ENCODE measurements around the gene NMUR1.

DNA sequence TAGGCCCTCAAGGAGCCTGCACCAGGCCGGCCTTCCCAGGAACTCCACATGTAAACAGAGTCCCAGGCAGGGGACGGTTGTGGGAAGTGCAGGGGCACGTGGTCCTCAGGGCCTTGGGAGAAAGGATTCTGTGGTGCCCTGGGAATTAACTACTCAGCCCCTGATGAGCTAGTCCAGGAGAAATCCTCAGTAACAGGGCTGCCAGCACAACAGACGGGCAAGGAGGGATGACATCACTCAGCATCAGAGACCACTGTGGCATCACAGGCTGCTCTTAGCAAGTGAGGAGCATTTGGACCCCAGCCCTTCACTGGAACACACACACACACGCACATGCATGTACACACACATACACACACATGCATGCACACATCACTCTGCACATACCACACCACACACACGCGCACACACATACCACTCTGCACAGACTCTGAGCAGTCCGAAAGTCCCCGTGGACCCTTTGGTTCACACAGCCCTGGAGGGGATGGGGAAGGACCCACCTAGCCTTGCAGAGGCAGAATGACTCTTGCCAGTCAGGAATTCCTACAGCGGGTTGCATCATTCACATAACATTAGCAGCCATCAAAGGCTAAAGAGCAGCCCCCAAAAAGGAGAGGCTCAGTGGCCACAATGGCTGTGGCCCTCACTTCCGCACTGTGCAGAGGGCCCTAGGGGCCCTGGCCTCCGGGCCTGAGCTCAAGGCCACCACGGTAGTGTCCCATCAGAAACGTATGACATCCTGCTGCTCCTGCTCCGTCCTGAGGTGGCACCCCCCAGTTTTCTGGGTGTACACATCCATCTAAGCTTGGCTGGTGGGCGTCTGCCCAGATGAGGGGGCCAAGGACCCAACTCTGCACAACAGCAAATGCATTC is 1.9 kb upstream of the NMUR1 start:
- no peak for TF ChIP-seq POLR2A (IDR thresholded peaks at IDR 0.05)
- TF ChIP-seq, protein P1, sequence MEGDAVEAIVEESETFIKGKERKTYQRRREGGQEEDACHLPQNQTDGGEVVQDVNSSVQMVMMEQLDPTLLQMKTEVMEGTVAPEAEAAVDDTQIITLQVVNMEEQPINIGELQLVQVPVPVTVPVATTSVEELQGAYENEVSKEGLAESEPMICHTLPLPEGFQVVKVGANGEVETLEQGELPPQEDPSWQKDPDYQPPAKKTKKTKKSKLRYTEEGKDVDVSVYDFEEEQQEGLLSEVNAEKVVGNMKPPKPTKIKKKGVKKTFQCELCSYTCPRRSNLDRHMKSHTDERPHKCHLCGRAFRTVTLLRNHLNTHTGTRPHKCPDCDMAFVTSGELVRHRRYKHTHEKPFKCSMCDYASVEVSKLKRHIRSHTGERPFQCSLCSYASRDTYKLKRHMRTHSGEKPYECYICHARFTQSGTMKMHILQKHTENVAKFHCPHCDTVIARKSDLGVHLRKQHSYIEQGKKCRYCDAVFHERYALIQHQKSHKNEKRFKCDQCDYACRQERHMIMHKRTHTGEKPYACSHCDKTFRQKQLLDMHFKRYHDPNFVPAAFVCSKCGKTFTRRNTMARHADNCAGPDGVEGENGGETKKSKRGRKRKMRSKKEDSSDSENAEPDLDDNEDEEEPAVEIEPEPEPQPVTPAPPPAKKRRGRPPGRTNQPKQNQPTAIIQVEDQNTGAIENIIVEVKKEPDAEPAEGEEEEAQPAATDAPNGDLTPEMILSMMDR (IDR thresholded peaks at IDR 0.05) = no peak

Data from tibial nerve (tissue), 3 donors.